Panc1 (cell line): ENCODE measurements around the gene CLBA1. TPM values are rescaled to one million over a fixed set of nuclear protein-coding genes. Genes with fewer than 3 reads are reported as not detected.

Experiments
- ATAC-seq: fragments of 200-7000 bp; cut with Tn5 transposase; 2 replicates; pipeline ENCODE4 v1.9.1; 2020; ENCODE audit warnings: mild to moderate bottlenecking, moderate library complexity
- BruUV-seq: library from RNA; stranded (reverse); fragments of 400-500 nt; replicated peaks from 2 replicates; lab custom pipeline; 2021; lab: Mats Ljungman, UMichigan
- CTCF ChIA-PET: fragments of 300-600 bp; sonication (Branson Sonifier 250); formaldehyde crosslinking; loops from one replicate; lab custom pipeline; 2022; ENCODE audit warnings: antibody characterized with exemption; lab: Charles Lee
- POLR2A ChIA-PET: fragments of 300-600 bp; sonication (Branson Sonifier 250); formaldehyde crosslinking; loops from one replicate; lab custom pipeline; 2022; ENCODE audit warnings: antibody characterized with exemption; lab: Charles Lee
- DNase-seq: peaks from one replicate; pipeline ENCODE4 v3.0.0-alpha.2; 2010; ENCODE audit warnings: low read depth, low spot score
- H3K27ac ChIP-seq: 2 replicates; pipeline ENCODE4 v1.5.1; 2011; ENCODE audit warnings: mild to moderate bottlenecking, low read length, inconsistent platforms
- H3K27me3 ChIP-seq: fragments of 200-500 bp; sonication (Bioruptor generic); 2 replicates; pipeline ENCODE4 v1.6.0; 2014; ENCODE audit warnings: low read length, inconsistent platforms; ENCODE audit not compliant: control insufficient read depth, insufficient read depth
- H3K36me3 ChIP-seq: fragments of 200-500 bp; sonication (Bioruptor generic); 2 replicates; pipeline ENCODE4 v1.5.1; 2014; ENCODE audit warnings: inconsistent platforms, mild to moderate bottlenecking, low read length, moderate library complexity; ENCODE audit not compliant: control insufficient read depth, insufficient read depth
- H3K4me1 ChIP-seq: 2 replicates; pipeline ENCODE4 v1.5.1; 2011; ENCODE audit warnings: inconsistent platforms, mild to moderate bottlenecking, low read length, moderate library complexity; ENCODE audit not compliant: control insufficient read depth, insufficient read depth
- H3K4me3 ChIP-seq, 2 experiments: 2 replicates each; pipeline ENCODE4 v1.5.1; 2011 to 2012; ENCODE audit warnings: low read depth in 2 of 2, low read length in 2 of 2, mild to moderate bottlenecking in 2 of 2, inconsistent platforms in 1 of 2, moderate library complexity in 1 of 2
- H3K9me3 ChIP-seq: fragments of 200-500 bp; sonication (Bioruptor generic); 2 replicates; pipeline ENCODE4 v1.5.1; 2014; ENCODE audit warnings: low read depth, mild to moderate bottlenecking, inconsistent platforms, low read length, moderate library complexity; ENCODE audit not compliant: control insufficient read depth, insufficient read depth
- CTCF ChIP-seq: fragments of 450-650 bp; IDR thresholded peaks from 2 replicates; pipeline ENCODE4 v1.5.1; 2017; ENCODE audit warnings: mild to moderate bottlenecking
- POLR2AphosphoS5 ChIP-seq: IDR thresholded peaks from 2 replicates; pipeline ENCODE4 v1.6.1; 2012; ENCODE audit warnings: mild to moderate bottlenecking, low read depth, low read length, moderate library complexity
- SIN3A ChIP-seq: IDR thresholded peaks from 2 replicates; pipeline ENCODE4 v1.6.1; 2012; ENCODE audit warnings: low read depth, mild to moderate bottlenecking, low read length, moderate library complexity, borderline replicate concordance; ENCODE audit not compliant: insufficient read depth
- TCF7L2 ChIP-seq: IDR thresholded peaks from 2 replicates; pipeline ENCODE4 v1.6.1; 2011; ENCODE audit warnings: mild to moderate bottlenecking, low read depth, low read length, inconsistent platforms
- in situ Hi-C: cut with HindIII; loops from 2 replicates; pipeline ENCODE4 v1.10.0; 2016; ENCODE audit warnings: low sequenced_read_pairs, low pct_unique_long_range_greater_than_20kb
- intact Hi-C: fragments of 100-400 bp; cut with micrococcal nuclease; formaldehyde crosslinking; loops from one replicate; pipeline ENCODE4 v1.10.0; 2022; ENCODE audit not compliant: unreplicated experiment
- total RNA-seq: library from RNA; stranded (reverse); gene quantifications from one replicate; pipeline ENCODE4 v1.2.1, GENCODE V29; 2021; ENCODE audit not compliant: unreplicated experiment
- TF ChIP-seq, protein P1 (sequence below), 2 experiments: IDR thresholded peaks; 2 replicates each; pipeline ENCODE4 v1.6.1; 2011 to 2012; ENCODE audit warnings: low read depth in 2 of 2, control low read depth in 1 of 2, low read length in 1 of 2, mild to moderate bottlenecking in 1 of 2, moderate library complexity in 1 of 2; ENCODE audit not compliant: insufficient read depth in 1 of 2

Gene CLBA1
- total RNA-seq, 1 experiment from 2014 or later: 13.8 TPM

GRCh38 chr14:104955396-104955770 lies 30.2 kb upstream of the CLBA1 start:
- Histone ChIP-seq H3K4me3 (no peak overlapping the region), H3K27me3 (no peaks in the 10 kb centered on the region), H3K36me3 (peaks cover 4% of the 10 kb centered on the region; the same call in 1 of the 2 replicates), H3K27ac (no peak overlapping the region), H3K9me3 (no peaks in the 10 kb centered on the region), H3K4me1 (no peaks in the 10 kb centered on the region)
- intact Hi-C loops: no loop called here
- no peak for TF ChIP-seq TCF7L2
- peak; percentile 3; the same call in 1 of the 2 replicates for TF ChIP-seq POLR2AphosphoS5
- no TSS peak for BruUV-seq
- ChIA-PET POLR2A (no interaction called here), CTCF (no interaction called here)
- in situ Hi-C loops: no loop called here
- DNase-seq (no peak), ATAC-seq (0 out of 2 replicates have a peak, but pooled peaks have one; percentile 17)

GRCh38 chr14:104956290-104956890 lies 29.2 kb upstream of the CLBA1 start:
- no peak for ATAC-seq
- no peaks in the 10 kb centered on the region for H3K4me1 ChIP-seq
- no peak overlapping the region for H3K27ac ChIP-seq
- TF ChIP-seq TCF7L2: no peak
- TF ChIP-seq SIN3A: no peak
- no peak for TF ChIP-seq POLR2AphosphoS5
- no peak for TF ChIP-seq CTCF
- TF ChIP-seq, protein P1, sequence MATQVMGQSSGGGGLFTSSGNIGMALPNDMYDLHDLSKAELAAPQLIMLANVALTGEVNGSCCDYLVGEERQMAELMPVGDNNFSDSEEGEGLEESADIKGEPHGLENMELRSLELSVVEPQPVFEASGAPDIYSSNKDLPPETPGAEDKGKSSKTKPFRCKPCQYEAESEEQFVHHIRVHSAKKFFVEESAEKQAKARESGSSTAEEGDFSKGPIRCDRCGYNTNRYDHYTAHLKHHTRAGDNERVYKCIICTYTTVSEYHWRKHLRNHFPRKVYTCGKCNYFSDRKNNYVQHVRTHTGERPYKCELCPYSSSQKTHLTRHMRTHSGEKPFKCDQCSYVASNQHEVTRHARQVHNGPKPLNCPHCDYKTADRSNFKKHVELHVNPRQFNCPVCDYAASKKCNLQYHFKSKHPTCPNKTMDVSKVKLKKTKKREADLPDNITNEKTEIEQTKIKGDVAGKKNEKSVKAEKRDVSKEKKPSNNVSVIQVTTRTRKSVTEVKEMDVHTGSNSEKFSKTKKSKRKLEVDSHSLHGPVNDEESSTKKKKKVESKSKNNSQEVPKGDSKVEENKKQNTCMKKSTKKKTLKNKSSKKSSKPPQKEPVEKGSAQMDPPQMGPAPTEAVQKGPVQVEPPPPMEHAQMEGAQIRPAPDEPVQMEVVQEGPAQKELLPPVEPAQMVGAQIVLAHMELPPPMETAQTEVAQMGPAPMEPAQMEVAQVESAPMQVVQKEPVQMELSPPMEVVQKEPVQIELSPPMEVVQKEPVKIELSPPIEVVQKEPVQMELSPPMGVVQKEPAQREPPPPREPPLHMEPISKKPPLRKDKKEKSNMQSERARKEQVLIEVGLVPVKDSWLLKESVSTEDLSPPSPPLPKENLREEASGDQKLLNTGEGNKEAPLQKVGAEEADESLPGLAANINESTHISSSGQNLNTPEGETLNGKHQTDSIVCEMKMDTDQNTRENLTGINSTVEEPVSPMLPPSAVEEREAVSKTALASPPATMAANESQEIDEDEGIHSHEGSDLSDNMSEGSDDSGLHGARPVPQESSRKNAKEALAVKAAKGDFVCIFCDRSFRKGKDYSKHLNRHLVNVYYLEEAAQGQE (IDR thresholded peaks at IDR 0.05; ENCODE audit: insufficient read depth in 1 of 2, low read depth in 2 of 2, low read length in 1 of 2): no peak
- H3K4me3 ChIP-seq: no peak overlapping the region
- ChIA-PET POLR2A (interaction anchor here (0.5 kb wide), 1 partner anchor 13 kb away, joined by 7 read pairs; no protein-coding TSS in a partner anchor), CTCF (no interaction called here)
- no peaks in the 10 kb centered on the region for H3K27me3 ChIP-seq
- DNase-seq: no peak
- no TSS peak for BruUV-seq
- H3K36me3 ChIP-seq: peaks cover 4% of the 10 kb centered on the region; the same call in 1 of the 2 replicates
- H3K9me3 ChIP-seq: no peaks in the 10 kb centered on the region
- intact Hi-C loops (no loop called here), in situ Hi-C loops (no loop called here)
